Tibial nerve (tissue), 4 donors: ENCODE results near the gene LINC00237. TPM values are rescaled to one million over a fixed set of nuclear protein-coding genes. Genes with fewer than 3 reads are reported as not detected.

Source experiments
- DNase-seq, 2 donors: peaks; one replicate each; pipeline ENCODE4 v3.0.0-alpha.2; 2019; ENCODE audit warnings: low spot score in 2 of 2
- H3K27ac ChIP-seq, 4 donors: fragments of 200-600 bp; sonication (generic) in 3 of 4; one replicate each; pipeline ENCODE4 v1.5.1; 2017 to 2019; ENCODE audit warnings: mild to moderate bottlenecking in 1 of 4
- H3K27me3 ChIP-seq, 2 donors: fragments of 200-600 bp; sonication (generic) in 1 of 2; one replicate each; pipeline versions ENCODE4 v1.5.1 to v1.6.0; 2017 to 2019
- H3K36me3 ChIP-seq, 3 donors: fragments of 200-600 bp; sonication (generic); one replicate each; pipeline ENCODE4 v1.5.1; 2018 to 2019
- H3K4me1 ChIP-seq, 4 donors: fragments of 200-600 bp; sonication (generic) in 3 of 4; one replicate each; pipeline ENCODE4 v1.5.1; 2017 to 2019
- H3K4me3 ChIP-seq, 4 donors: fragments of 200-600 bp; sonication (generic) in 3 of 4; one replicate each; pipeline ENCODE4 v1.5.1; 2017 to 2019; ENCODE audit warnings: mild to moderate bottlenecking in 1 of 4, moderate library complexity in 1 of 4
- H3K9me3 ChIP-seq, 4 donors: fragments of 200-600 bp; sonication (generic) in 3 of 4; one replicate each; pipeline ENCODE4 v1.5.1; 2017 to 2019
- CTCF ChIP-seq, 5 experiments: fragments of 200-600 bp in 3 of 5; fragments of 450-650 bp in 2 of 5; sonication (generic) in 3 of 5; IDR thresholded peaks; one replicate each; pipeline ENCODE4 v1.5.1; 2016 to 2019; ENCODE audit warnings: antibody characterized with exemption in 5 of 5, mild to moderate bottlenecking in 3 of 5, moderate library complexity in 2 of 5
- EP300 ChIP-seq, 2 donors: sonication (generic); formaldehyde crosslinking; IDR thresholded peaks; one replicate each; pipeline ENCODE4 v1.6.1; 2017; ENCODE audit warnings: antibody characterized with exemption in 2 of 2, mild to moderate bottlenecking in 1 of 2
- POLR2A ChIP-seq, 2 donors: fragments of 450-650 bp; IDR thresholded peaks; one replicate each; pipeline ENCODE4 v1.6.1; 2017; ENCODE audit warnings: antibody characterized with exemption in 2 of 2, mild to moderate bottlenecking in 2 of 2, moderate library complexity in 2 of 2
- WGBS, 2 donors: methylation state at CpG; one replicate each; pipeline ENCODE4 v1.1.5; 2018; 5-methylcytosine and 5-hydroxymethylcytosine counted together
- total RNA-seq, 4 donors: library from RNA; depleted of rRNA; stranded (reverse); fragments of >200 nt; gene quantifications; one replicate each; pipeline ENCODE4 v1.1.0, GENCODE V29; 2016

Gene LINC00237
- total RNA-seq, 4 donors from 2014 or later = not detected

- Histone ChIP-seq H3K27ac (no peak overlapping the region), H3K36me3 (no peaks in the 10 kb centered on the region), H3K4me3 (no peak overlapping the region), H3K9me3 (no peaks in the 10 kb centered on the region), H3K27me3 (peaks cover 0 to 51% of the 10 kb centered on the region in 2 donors), H3K4me1 (no peaks in the 10 kb centered on the region)
- WGBS, 2 donors = 46 to 47% methylated on average over 8 of the region's 8 CpGs
- no peak for DNase-seq
- TF ChIP-seq CTCF (IDR thresholded peaks at IDR 0.05) (no peak), POLR2A (IDR thresholded peaks at IDR 0.05) (no peak), EP300 (IDR thresholded peaks at IDR 0.05) (no peak)
These were observed 16.8 kb downstream of the LINC00237 start for GRCh38 chr20:21089391-21089790.

GRCh38 chr20:21087862-21088540 lies 18.2 kb downstream of the LINC00237 start:
- DNase-seq = no peak
- Histone ChIP-seq H3K27me3 (peaks cover 0 to 45% of the 10 kb centered on the region in 2 donors), H3K4me1 (no peaks in the 10 kb centered on the region), H3K27ac (no peak overlapping the region), H3K36me3 (no peaks in the 10 kb centered on the region), H3K9me3 (no peaks in the 10 kb centered on the region), H3K4me3 (no peak overlapping the region)
- no peak for TF ChIP-seq POLR2A (IDR thresholded peaks at IDR 0.05)
- WGBS, 2 donors = 84% methylated on average over 9 of the region's 9 CpGs

- Histone ChIP-seq H3K4me3 (no peak overlapping the region), H3K27ac (no peak overlapping the region), H3K36me3 (no peaks in the 10 kb centered on the region), H3K9me3 (no peaks in the 10 kb centered on the region), H3K27me3 (peaks cover 0 to 11% of the 10 kb centered on the region in 2 donors), H3K4me1 (no peaks in the 10 kb centered on the region)
- WGBS, 2 donors = 18 to 22% methylated on average over 2 of the region's 2 CpGs
- TF ChIP-seq POLR2A (IDR thresholded peaks at IDR 0.05) = no peak
- no peak for TF ChIP-seq EP300 (IDR thresholded peaks at IDR 0.05)
- no peak for TF ChIP-seq CTCF (IDR thresholded peaks at IDR 0.05)
- no peak for DNase-seq
These were observed 22.3 kb downstream of the LINC00237 start for GRCh38 chr20:21083825-21084325.

- 43 to 58% methylated on average over 2 of the region's 2 CpGs for WGBS, 2 donors
- no peak for DNase-seq
These were observed 23.6 kb downstream of the LINC00237 start for GRCh38 chr20:21082584-21082983.

GRCh38 chr20:21077809-21078345 lies 28.3 kb downstream of the LINC00237 start:
- Histone ChIP-seq H3K27ac (no peak overlapping the region), H3K27me3 (peaks cover 0 to 4% of the 10 kb centered on the region in 2 donors), H3K4me3 (no peak overlapping the region), H3K36me3 (no peaks in the 10 kb centered on the region), H3K9me3 (no peaks in the 10 kb centered on the region), H3K4me1 (no peaks in the 10 kb centered on the region)
- TF ChIP-seq POLR2A (IDR thresholded peaks at IDR 0.05) (no peak), EP300 (IDR thresholded peaks at IDR 0.05) (no peak), CTCF (IDR thresholded peaks at IDR 0.05) (no peak)
- no peak for DNase-seq
- WGBS, 2 donors = 61 to 70% methylated on average over 4 of the region's 4 CpGs

More at GRCh38 chr20:21082584-21082983, 23.6 kb downstream of the LINC00237 start:
- peaks cover 0 to 3% of the 10 kb centered on the region in 2 donors for H3K27me3 ChIP-seq
- no peaks in the 10 kb centered on the region for H3K4me1 ChIP-seq
- TF ChIP-seq EP300 (IDR thresholded peaks at IDR 0.05) = no peak
- TF ChIP-seq CTCF (IDR thresholded peaks at IDR 0.05) = no peak
- no peak for TF ChIP-seq POLR2A (IDR thresholded peaks at IDR 0.05)
- H3K36me3 ChIP-seq = no peaks in the 10 kb centered on the region
- no peak overlapping the region for H3K27ac ChIP-seq
- no peaks in the 10 kb centered on the region for H3K9me3 ChIP-seq
- no peak overlapping the region for H3K4me3 ChIP-seq
